HG02642 (cell line): ENCODE data around the gene EEF1B2.

Experiments used
- ATAC-seq: cut with Tn5 transposase; IDR thresholded peaks from one replicate; pipeline ENCODE4 v1.9.1; 2021; ENCODE audit warnings: mild to moderate bottlenecking; ENCODE audit not compliant: unreplicated experiment, poor library complexity

The EEF1B2 gene

DNA sequence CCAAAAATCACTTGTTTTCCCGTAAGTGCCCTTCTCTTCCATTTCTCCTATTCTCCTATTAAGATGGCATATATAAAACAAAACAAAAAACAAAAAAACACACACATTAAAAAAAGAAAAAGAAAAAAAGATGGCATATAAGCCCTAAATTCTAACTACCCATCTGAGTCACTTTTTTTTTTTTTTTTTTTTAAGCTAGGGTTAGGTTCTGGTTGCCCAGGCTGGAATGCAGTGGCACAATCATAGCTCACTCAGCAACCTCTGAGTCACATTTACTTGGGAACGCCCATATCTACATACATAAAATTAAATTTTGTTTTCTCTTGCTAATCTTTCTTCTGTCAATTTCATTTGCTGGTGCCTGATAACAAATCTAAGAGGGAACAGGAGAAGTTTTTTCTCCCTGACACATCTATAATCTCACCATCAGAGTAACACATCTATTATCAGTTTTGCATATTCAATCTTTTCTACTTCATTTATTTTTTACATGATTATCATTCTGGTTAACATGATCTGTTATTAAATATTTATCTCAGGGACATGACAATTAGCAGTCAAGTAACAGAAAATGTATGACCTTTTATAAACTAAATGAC is 52.1 kb downstream of the EEF1B2 start:
- no peak for ATAC-seq
